K562 (cell line): Measurements from ENCODE around the gene STUM. TPM values are rescaled to one million over a fixed set of nuclear protein-coding genes. Genes with fewer than 3 reads are reported as not detected.

ENCODE experiments used
- ARID3A ChIP-seq: IDR thresholded peaks from 2 replicates; pipeline ENCODE4 v1.6.1; 2012; ENCODE audit warnings: low read depth, low read length, improper control_type of control experiment, borderline replicate concordance
- CBFB ChIP-seq: sonication (generic); formaldehyde crosslinking; IDR thresholded peaks from 2 replicates; pipeline ENCODE4 v1.4.0; 2020; ENCODE audit warnings: mild to moderate bottlenecking, missing genetic modification reagents
- E2F6 ChIP-seq, 2 experiments: IDR thresholded peaks; 2 replicates each; pipeline ENCODE4 v1.6.1; 2011; ENCODE audit warnings: borderline replicate concordance in 1 of 2, control low read depth in 1 of 2, low read depth in 1 of 2, low read length in 1 of 2, mild to moderate bottlenecking in 1 of 2, mixed read lengths in 1 of 2, moderate library complexity in 1 of 2; ENCODE audit not compliant: insufficient read depth in 1 of 2, insufficient read length in 1 of 2, poor library complexity in 1 of 2, severe bottlenecking in 1 of 2; ENCODE audit errors: extremely low read depth in 1 of 2
- POLR2AphosphoS2 ChIP-seq: IDR thresholded peaks from 2 replicates; pipeline ENCODE4 v1.6.1; 2012; ENCODE audit warnings: low read length, improper control_type of control experiment
- RERE ChIP-seq: sonication (generic); formaldehyde crosslinking; IDR thresholded peaks from 2 replicates; pipeline ENCODE4 v1.8.0; 2023; ENCODE audit warnings: missing genetic modification reagents, mild to moderate bottlenecking, borderline replicate concordance
- polyA plus RNA-seq, 8 experiments: library from polyadenylated mRNA; depleted of rRNA in 4 of 8; stranded (reverse) in 5 of 8; unstranded in 3 of 8; fragments of >200 nt; fragmentation: Nextera tagmentation in 2 of 8; fragmentation: Illumina TruSeq in 1 of 8; extraction: Ambion mirVana in 2 of 8; extraction: Trizol in 1 of 8; gene quantifications; 2 replicates each; pipeline versions ENCODE4 v1.2.1 to v1.2.3, GENCODE V29; 2011 to 2014; ENCODE audit warnings: inconsistent platforms in 1 of 8, missing spikeins in 1 of 8
- total RNA-seq, 7 experiments: library from RNA; depleted of rRNA in 6 of 7; stranded (reverse); fragments of >200 nt in 6 of 7; fragmentation: Illumina TruSeq in 2 of 7; extraction: Trizol in 2 of 7; gene quantifications; 2 replicates each; pipeline versions ENCODE4 v1.2.1 to v1.2.3, GENCODE V29; 2011 to 2021; ENCODE audit warnings: low replicate concordance in 1 of 7

The STUM gene
- total and polyA plus RNA-seq, 9 of the 15 experiments (the other 6 are each of a cell fraction or from before 2014, with no cell fraction given), result not detected

GRCh38 chr1:226617109-226617508 is 68.5 kb downstream of the STUM start (continued):
- TF ChIP-seq RERE (CRISPR knock-in tag) (no peak), ARID3A (no peak), POLR2AphosphoS2 (no peak), E2F6 (IDR thresholded peaks at IDR 0.05; ENCODE audit: borderline replicate concordance in 1 of 2, extremely low read depth in 1 of 2, insufficient read depth in 1 of 2, insufficient read length in 1 of 2, low read depth in 1 of 2, low read length in 1 of 2, poor library complexity in 1 of 2, severe bottlenecking in 1 of 2) (no peak), CBFB (CRISPR knock-in tag) (no peak)
